Nephron progenitor cell (in vitro differentiated cells): ENCODE results near the gene APLN.

Experiments used
- DNase-seq: peaks from one replicate; pipeline ENCODE4 v3.0.0; 2021
- H3K27ac Mint-ChIP-seq: 2 replicates; pipeline ENCODE4 v1.8.0; 2021; ENCODE audit warnings: mild to moderate bottlenecking, moderate library complexity, mixed read lengths
- H3K27me3 Mint-ChIP-seq: 2 replicates; pipeline ENCODE4 v1.8.0; 2021; ENCODE audit warnings: mild to moderate bottlenecking, low read depth, mixed read lengths; ENCODE audit not compliant: poor library complexity
- H3K36me3 Mint-ChIP-seq: 2 replicates; pipeline ENCODE4 v1.8.0; 2021; ENCODE audit warnings: low read depth, mixed read lengths
- H3K4me1 Mint-ChIP-seq: 2 replicates; pipeline ENCODE4 v1.8.0; 2021; ENCODE audit warnings: mixed read lengths
- H3K4me3 Mint-ChIP-seq: 2 replicates; pipeline ENCODE4 v1.8.0; 2021; ENCODE audit warnings: mild to moderate bottlenecking, moderate library complexity, mixed read lengths
- H3K9me3 Mint-ChIP-seq: 2 replicates; pipeline ENCODE4 v1.8.0; 2021; ENCODE audit warnings: mild to moderate bottlenecking, moderate library complexity, mixed read lengths
- TF ChIP-seq, protein P1 (sequence below): fragments of 200-600 bp; sonication (generic); IDR thresholded peaks from 2 replicates; pipeline ENCODE4 v1.5.0; 2021; ENCODE audit warnings: antibody characterized with exemption

Gene APLN

DNA sequence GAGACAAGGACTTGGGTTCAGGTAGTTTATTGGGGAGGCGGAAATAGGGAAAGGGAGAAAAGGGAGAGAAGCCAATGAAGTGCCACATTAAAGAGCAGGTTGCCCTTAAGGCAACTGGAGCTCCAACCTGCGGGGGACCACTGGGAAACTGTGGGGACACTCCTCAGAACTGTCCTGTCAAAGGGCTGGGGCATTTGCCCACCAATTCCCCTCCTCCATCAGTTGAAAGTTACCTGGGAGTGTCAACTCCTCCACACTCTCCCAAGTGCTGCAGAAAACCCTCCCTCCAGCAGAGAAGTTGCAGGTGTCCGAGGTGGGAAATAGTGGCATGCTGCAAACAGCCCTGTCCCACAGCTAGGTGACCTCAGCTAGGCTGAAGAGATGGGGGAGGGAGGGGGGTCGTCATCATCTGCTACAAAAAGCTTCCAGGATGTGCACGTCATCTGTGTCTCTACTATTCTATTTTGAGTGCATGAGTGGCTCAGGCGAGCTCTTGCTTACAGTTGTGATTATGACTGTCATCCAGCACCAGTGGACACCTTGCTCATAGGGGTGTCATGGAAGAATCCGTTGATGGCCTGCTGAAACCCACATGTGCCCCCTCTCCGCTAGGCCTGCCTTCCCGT lies 42.6 kb upstream of the APLN start:
- DNase-seq = no peak
- TF ChIP-seq, protein P1, sequence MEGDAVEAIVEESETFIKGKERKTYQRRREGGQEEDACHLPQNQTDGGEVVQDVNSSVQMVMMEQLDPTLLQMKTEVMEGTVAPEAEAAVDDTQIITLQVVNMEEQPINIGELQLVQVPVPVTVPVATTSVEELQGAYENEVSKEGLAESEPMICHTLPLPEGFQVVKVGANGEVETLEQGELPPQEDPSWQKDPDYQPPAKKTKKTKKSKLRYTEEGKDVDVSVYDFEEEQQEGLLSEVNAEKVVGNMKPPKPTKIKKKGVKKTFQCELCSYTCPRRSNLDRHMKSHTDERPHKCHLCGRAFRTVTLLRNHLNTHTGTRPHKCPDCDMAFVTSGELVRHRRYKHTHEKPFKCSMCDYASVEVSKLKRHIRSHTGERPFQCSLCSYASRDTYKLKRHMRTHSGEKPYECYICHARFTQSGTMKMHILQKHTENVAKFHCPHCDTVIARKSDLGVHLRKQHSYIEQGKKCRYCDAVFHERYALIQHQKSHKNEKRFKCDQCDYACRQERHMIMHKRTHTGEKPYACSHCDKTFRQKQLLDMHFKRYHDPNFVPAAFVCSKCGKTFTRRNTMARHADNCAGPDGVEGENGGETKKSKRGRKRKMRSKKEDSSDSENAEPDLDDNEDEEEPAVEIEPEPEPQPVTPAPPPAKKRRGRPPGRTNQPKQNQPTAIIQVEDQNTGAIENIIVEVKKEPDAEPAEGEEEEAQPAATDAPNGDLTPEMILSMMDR = no peak

DNA sequence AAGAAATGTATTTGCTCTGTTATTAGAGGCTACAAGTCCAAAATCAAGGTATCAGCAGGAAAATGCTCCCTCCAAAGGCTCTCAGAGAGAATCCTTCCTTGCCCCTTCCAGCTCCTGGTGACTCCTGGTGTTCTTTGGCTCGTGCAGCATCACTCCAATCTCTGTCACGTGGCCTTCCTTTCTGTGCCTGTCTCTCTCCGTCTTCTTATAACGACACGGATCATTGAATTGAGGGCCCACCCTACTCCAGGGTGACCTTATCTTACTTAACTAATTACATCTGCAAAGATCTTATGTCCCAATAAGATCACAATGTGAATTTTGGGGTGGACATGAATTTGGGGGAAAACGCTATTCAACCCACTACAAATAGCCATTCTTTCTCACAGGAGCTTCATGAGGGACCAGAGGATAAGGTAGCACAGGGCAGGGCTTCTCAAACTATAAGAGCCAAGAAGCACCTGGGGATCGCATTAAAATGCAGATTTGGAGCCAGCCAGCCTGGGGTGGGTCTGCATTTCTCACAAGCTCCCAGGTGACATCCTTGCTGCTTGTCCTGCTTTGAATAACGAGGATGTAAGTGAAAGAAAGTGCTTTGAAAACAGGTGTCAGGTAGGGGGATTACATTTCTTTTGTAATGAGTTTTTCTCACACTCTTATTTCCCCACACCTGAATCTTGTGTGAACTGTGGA lies 41.9 kb upstream of the APLN start:
- DNase-seq = no peak
- Mint-ChIP-seq H3K27me3 (peaks cover 15% of the 10 kb centered on the region), H3K27ac (no peak overlapping the region), H3K4me1 (no peaks in the 10 kb centered on the region), H3K9me3 (peaks cover 27% of the 10 kb centered on the region), H3K36me3 (no peaks in the 10 kb centered on the region), H3K4me3 (no peak overlapping the region)
- TF ChIP-seq, protein P1 = no peak

More for the DNA sequence above, 42.6 kb upstream of the APLN start:
- H3K4me1 Mint-ChIP-seq = no peaks in the 10 kb centered on the region
- H3K4me3 Mint-ChIP-seq = no peak overlapping the region
- peaks cover 32% of the 10 kb centered on the region for H3K9me3 Mint-ChIP-seq
- no peaks in the 10 kb centered on the region for H3K36me3 Mint-ChIP-seq
- H3K27ac Mint-ChIP-seq = no peak overlapping the region
- peaks cover 15% of the 10 kb centered on the region for H3K27me3 Mint-ChIP-seq

DNA sequence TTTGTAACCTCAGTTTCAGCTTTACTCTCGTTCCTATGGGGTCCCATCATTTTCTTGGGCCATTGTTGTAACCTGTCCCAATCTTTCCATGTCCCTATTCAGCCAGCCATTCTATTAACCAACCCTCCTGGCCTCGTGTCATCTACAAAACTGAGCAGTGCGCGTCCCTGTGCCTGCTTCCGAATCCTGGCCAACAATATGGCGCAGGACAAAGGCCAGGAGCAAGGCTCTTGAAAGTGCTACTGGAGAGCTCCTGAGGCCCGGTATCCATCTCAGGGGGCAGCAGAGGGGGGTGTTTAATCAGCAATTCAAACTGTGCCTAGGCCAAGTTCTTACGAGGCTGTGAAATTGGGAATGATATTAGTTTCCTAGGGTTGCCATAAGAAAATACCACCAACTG lies 41.2 kb upstream of the APLN start:
- Mint-ChIP-seq H3K4me1 (no peaks in the 10 kb centered on the region), H3K27me3 (peaks cover 15% of the 10 kb centered on the region), H3K36me3 (no peaks in the 10 kb centered on the region), H3K4me3 (no peak overlapping the region), H3K9me3 (peaks cover 24% of the 10 kb centered on the region), H3K27ac (no peak overlapping the region)
- TF ChIP-seq, protein P1 = no peak
- no peak for DNase-seq

DNA sequence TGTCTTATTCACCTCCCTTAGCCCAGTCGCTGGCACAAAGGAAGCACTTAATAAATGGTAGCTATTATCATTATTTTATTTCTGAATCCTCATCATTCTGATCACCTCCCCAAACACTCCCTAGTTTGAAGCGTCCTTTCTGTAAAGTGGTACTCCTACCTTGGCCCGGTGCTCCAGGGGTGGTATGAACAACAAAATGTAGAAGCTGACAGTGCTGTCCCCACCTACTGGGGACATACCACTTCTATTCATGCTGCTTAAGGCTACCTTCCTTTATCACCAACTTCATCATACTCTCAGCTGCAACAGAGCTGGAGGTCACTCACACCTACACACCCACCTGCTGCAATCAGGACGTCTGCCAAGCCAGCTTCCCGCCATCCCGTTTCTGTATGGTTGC lies 40.8 kb upstream of the APLN start:
- Mint-ChIP-seq H3K4me3 (no peak overlapping the region), H3K36me3 (no peaks in the 10 kb centered on the region), H3K4me1 (no peaks in the 10 kb centered on the region), H3K27me3 (peaks cover 15% of the 10 kb centered on the region), H3K27ac (no peak overlapping the region), H3K9me3 (peaks cover 20% of the 10 kb centered on the region)
- TF ChIP-seq, protein P1 = no peak
- DNase-seq = no peak

DNA sequence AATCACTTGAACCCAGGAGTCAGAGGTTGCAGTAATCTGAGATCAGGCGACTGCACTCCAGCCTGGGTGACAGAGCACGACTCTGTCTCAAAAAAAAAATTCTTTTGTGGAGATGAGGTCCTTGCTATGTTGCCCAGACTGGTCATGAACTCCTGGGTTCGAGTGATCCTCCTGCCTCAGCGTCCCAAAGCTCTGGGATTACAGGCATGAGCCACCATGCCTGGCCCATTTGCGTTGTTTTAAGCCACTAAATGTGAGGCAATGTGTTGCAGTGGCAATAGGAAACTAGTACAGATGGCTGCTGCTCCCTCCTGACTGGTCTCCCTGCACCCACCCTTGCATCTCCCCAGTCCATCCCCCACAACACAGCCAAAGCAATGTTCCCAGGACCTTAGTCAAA lies 40.0 kb upstream of the APLN start:
- H3K4me3 Mint-ChIP-seq = no peak overlapping the region
- no peaks in the 10 kb centered on the region for H3K4me1 Mint-ChIP-seq
- H3K27me3 Mint-ChIP-seq = peaks cover 14% of the 10 kb centered on the region
- no peak overlapping the region for H3K27ac Mint-ChIP-seq
- peaks cover 14% of the 10 kb centered on the region for H3K9me3 Mint-ChIP-seq
- DNase-seq = no peak
- TF ChIP-seq, protein P1 = no peak
- H3K36me3 Mint-ChIP-seq = no peaks in the 10 kb centered on the region

DNA sequence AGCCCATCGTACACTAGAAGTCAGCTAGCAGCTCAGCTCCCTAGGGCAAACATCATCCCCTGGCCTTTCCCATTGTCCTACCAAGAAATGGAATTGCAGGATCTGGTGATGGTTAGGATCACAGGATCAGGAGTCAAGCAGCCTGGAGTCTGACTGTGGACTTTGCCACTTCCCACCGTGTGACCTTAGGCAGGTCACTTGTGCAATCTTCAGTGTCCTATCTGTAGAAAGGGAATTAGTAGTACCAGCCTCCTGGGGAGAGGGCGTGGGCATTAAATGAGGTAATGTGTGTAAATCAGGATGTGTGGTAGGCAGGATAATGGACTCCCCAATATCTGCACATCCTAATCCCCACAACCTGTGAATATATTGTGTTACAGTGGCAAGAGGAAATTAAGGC lies 38.6 kb upstream of the APLN start:
- DNase-seq = no peak
- H3K27me3 Mint-ChIP-seq = peaks cover 4% of the 10 kb centered on the region
- no peaks in the 10 kb centered on the region for H3K36me3 Mint-ChIP-seq
- H3K4me1 Mint-ChIP-seq = no peaks in the 10 kb centered on the region
- peaks cover 15% of the 10 kb centered on the region for H3K9me3 Mint-ChIP-seq
- no peak overlapping the region for H3K4me3 Mint-ChIP-seq
- H3K27ac Mint-ChIP-seq = no peak overlapping the region
- TF ChIP-seq, protein P1 = no peak
